ENCODE measurements around the gene ATP5F1C. TPM values are rescaled to one million over a fixed set of nuclear protein-coding genes. Genes with fewer than 3 reads are reported as not detected.

ATP5F1C gene
- total and polyA plus RNA-seq, 2 experiments from 2014 or later = 332 to 537 TPM

GRCh38 chr10:7810443-7810842, 22.5 kb downstream of the ATP5F1C start:
- Histone ChIP-seq H4K20me1 (replicated peaks; ENCODE audit: insufficient read depth) (peaks cover 6% of the 10 kb centered on the region), H3K27me3 (ENCODE audit: insufficient read depth) (no peaks in the 10 kb centered on the region), H3K9me2 (ENCODE audit: insufficient read depth) (no peaks in the 10 kb centered on the region), H2AFZ (no peak overlapping the region), H3K4me2 (no peak overlapping the region), H3K79me2 (replicated peaks; ENCODE audit: insufficient read depth) (no peaks in the 10 kb centered on the region), H3K27ac (ENCODE audit: low read depth) (no peak overlapping the region), H3K4me3 (no peak overlapping the region), H3K4me1 (ENCODE audit: insufficient read depth) (peaks cover 5% of the 10 kb centered on the region; the same call in 1 of the 2 replicates), H3F3A (replicated peaks; ENCODE audit: low read depth) (no peaks in the 10 kb centered on the region), H3K36me3 (ENCODE audit: insufficient read depth) (peaks cover 12% of the 10 kb centered on the region; the same call in 1 of the 2 replicates)
- TF ChIP-seq CTCF (conservative IDR thresholded peaks at IDR 0.05; ENCODE audit: low read depth in 2 of 2) = no peak
- no peak for TF ChIP-seq ZNF331 (CRISPR knock-in tag; IDR thresholded peaks at IDR 0.05; ENCODE audit: low read depth)
- no peak for TF ChIP-seq ETS1 (IDR thresholded peaks at IDR 0.05)
- no peak for TF ChIP-seq POLR2AphosphoS5 (IDR thresholded peaks at IDR 0.05; ENCODE audit: low read depth)
- TF ChIP-seq JUNB (IDR thresholded peaks at IDR 0.05; ENCODE audit: unreplicated experiment) = no peak
- TF ChIP-seq CREB1 (CRISPR knock-in tag; IDR thresholded peaks at IDR 0.05; ENCODE audit: low read depth) = no peak
- no peak for TF ChIP-seq NANOG (IDR thresholded peaks at IDR 0.05; ENCODE audit: borderline replicate concordance)
- TF ChIP-seq EZH2 (IDR thresholded peaks at IDR 0.05; ENCODE audit: low read depth, unreplicated experiment) = no peak
- TF ChIP-seq ZNF114 (CRISPR knock-in tag; IDR thresholded peaks at IDR 0.05) = no peak
- no peak for TF ChIP-seq EZH2phosphoT487 (IDR thresholded peaks at IDR 0.05; ENCODE audit: unreplicated experiment)
- no peak for TF ChIP-seq STAT1 (IDR thresholded peaks at IDR 0.05; ENCODE audit: unreplicated experiment)
- TF ChIP-seq ZNF462 (CRISPR knock-in tag; IDR thresholded peaks at IDR 0.05) = no peak
- TF ChIP-seq REST (IDR thresholded peaks at IDR 0.05; ENCODE audit: unreplicated experiment) = no peak
- DNase-seq (ENCODE audit: low spot score) (no peak), ATAC-seq (no peak)
- H3K9me3 Mint-ChIP-seq = no peaks in the 10 kb centered on the region
- H3K4me3 Mint-ChIP-seq = no peak overlapping the region
- peaks cover 8% of the 10 kb centered on the region for H3K27me3 Mint-ChIP-seq (ENCODE audit: insufficient read depth, low read depth, poor library complexity)
- H3K4me1 Mint-ChIP-seq = peaks cover 17% of the 10 kb centered on the region
- H3K27ac Mint-ChIP-seq = no peak overlapping the region
- peaks cover 13% of the 10 kb centered on the region; the same call in 2 of the 3 replicates for H3K36me3 Mint-ChIP-seq (ENCODE audit: low read depth)

All from GM23338 (cell line).